GM12892 (cell line): ENCODE results near the gene AVPR2.

Experiments
- POLR2AphosphoS5 ChIP-seq: IDR thresholded peaks from 2 replicates; pipeline ENCODE4 v1.6.1; 2011; ENCODE audit warnings: low read depth, low read length, control low read depth
- TAF1 ChIP-seq: IDR thresholded peaks from 2 replicates; pipeline ENCODE4 v1.6.1; 2011; ENCODE audit warnings: low read depth, mild to moderate bottlenecking, control low read depth, low read length, borderline replicate concordance

DNA sequence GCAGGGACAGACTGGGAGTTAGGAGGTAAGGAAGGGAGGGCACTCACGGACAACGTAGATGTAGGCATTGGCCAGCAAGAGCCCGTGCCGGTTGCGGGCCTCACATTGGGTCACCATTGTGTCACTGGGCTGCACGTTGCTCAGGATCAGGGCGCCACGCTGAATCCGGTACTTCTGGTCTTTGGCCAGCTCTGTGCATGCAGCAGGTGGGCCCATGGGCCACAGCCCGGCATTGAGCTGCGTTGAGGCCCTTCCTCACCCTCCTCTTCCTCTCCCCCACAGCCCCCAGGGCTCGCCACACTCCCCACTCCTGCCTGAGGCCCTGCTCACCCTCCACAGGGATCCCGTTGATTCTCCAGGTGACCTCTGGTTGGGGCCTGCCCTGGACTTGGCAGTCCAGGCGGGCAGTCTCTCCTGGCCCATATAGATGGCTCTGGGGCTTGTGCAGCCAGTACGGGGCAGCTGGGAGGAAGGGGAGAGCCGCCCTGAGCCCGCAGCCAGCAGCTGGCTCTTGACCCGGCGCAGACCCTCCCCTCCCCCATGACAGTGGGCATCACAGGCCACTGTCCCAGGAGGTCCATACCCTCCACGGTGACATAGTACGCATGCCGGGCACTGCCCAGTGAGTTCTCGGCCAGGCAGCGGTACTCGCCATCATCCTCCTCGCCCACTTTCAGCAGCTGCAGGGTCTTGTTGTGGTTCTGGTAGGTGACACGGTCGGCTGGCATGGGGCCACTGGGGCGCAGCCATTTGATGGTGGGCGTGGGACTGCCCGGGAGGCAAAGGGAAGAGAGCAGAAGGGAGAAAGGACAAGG, 34.8 kb upstream of the AVPR2 start:
- TF ChIP-seq TAF1, result no peak
- no peak for TF ChIP-seq POLR2AphosphoS5
